ENCODE measurements around the gene LFNG. TPM values are rescaled to one million over a fixed set of nuclear protein-coding genes. Genes with fewer than 3 reads are reported as not detected.

The LFNG gene
- total RNA-seq, 5 donors from 2014 or later (not counting 1 experiment from before 2014, with no cell fraction given) = 110 to 198 (median 182) TPM

- Mint-ChIP-seq H3K36me3 (no peaks in the 10 kb centered on the region), H3K4me3 (no peak overlapping the region), H3K27ac (no peak overlapping the region), H3K9me3 (no peaks in the 10 kb centered on the region), H3K4me1 (peaks cover 30 to 39% (median 31%) of the 10 kb centered on the region in 3 donors), H3K27me3 (no peaks in the 10 kb centered on the region)
- H3K9me3 ChIP-seq = no peaks in the 10 kb centered on the region
- WGBS (ENCODE audit: insufficient coverage) = 98% methylated on average over 9 of the region's 14 CpGs
- H3K27me3 ChIP-seq (replicated peaks in 1 of 2; ENCODE audit: control insufficient read depth in 2 of 2, extremely low read depth in 1 of 2, insufficient read depth in 2 of 2, low read length in 1 of 2) = no peaks in the 10 kb centered on the region
- ATAC-seq (replicated peaks in 1 of 4) (no peak), DNase-seq (no peak)
- ChIA-PET POLR2A (no interaction called here), CTCF (no interaction called here)
- no peaks in the 10 kb centered on the region for H3K36me3 ChIP-seq (ENCODE audit: control insufficient read depth in 2 of 2, extremely low read depth in 1 of 2, insufficient read depth in 1 of 2, low read length in 1 of 2)
- H3K4me1 ChIP-seq (ENCODE audit: control insufficient read depth in 1 of 2, extremely low read depth in 1 of 2, insufficient read depth in 2 of 2, low read length in 2 of 2) = peaks cover 21 to 44% of the 10 kb centered on the region in 2 experiments
- H3K27ac ChIP-seq (ENCODE audit: low read length) = no peak overlapping the region
- no peak overlapping the region for H3K4me3 ChIP-seq (ENCODE audit: control insufficient read depth in 1 of 2, extremely low read depth in 1 of 2, low read length in 1 of 2)
Observed at GRCh38 chr7:2505401-2505800, 14.2 kb upstream of the LFNG start.

- no peak overlapping the region for H3K4me3 ChIP-seq (ENCODE audit: control insufficient read depth in 1 of 2, extremely low read depth in 1 of 2, low read length in 1 of 2)
- peaks cover 40 to 58% (median 49%) of the 10 kb centered on the region in 3 donors for H3K4me1 Mint-ChIP-seq
- ChIA-PET CTCF (interaction anchor here in 1 of 2 donors (0.6 kb wide), 1 partner anchor 110 kb away, joined by 6 read pairs; no protein-coding TSS in a partner anchor), POLR2A (no interaction called here)
- H3K4me1 ChIP-seq (ENCODE audit: control insufficient read depth in 1 of 2, extremely low read depth in 1 of 2, insufficient read depth in 2 of 2, low read length in 2 of 2) = peaks cover 31 to 63% of the 10 kb centered on the region in 2 experiments
- H3K27me3 ChIP-seq (replicated peaks in 1 of 2; ENCODE audit: control insufficient read depth in 2 of 2, extremely low read depth in 1 of 2, insufficient read depth in 2 of 2, low read length in 1 of 2) = no peaks in the 10 kb centered on the region
- no peaks in the 10 kb centered on the region for H3K9me3 ChIP-seq
- H3K36me3 ChIP-seq (ENCODE audit: control insufficient read depth in 2 of 2, extremely low read depth in 1 of 2, insufficient read depth in 1 of 2, low read length in 1 of 2) = no peaks in the 10 kb centered on the region
- H3K9me3 Mint-ChIP-seq = no peaks in the 10 kb centered on the region
- 88% methylated on average over 24 of the region's 26 CpGs for WGBS (ENCODE audit: insufficient coverage)
- no peak for ATAC-seq (replicated peaks in 1 of 4)
- H3K4me3 Mint-ChIP-seq = peak overlapping the region in 1 of 3 donors; percentile 83
- no peaks in the 10 kb centered on the region for H3K36me3 Mint-ChIP-seq
- DNase-seq = no peak
- H3K27ac ChIP-seq (ENCODE audit: low read length) = peak overlapping the region; percentile 92
- H3K27ac Mint-ChIP-seq = no peak overlapping the region
- no peaks in the 10 kb centered on the region for H3K27me3 Mint-ChIP-seq
Observed at GRCh38 chr7:2507208-2507916, 12.2 kb upstream of the LFNG start.

GRCh38 chr7:2507917-2508306, 11.7 kb upstream of the LFNG start:
- no peaks in the 10 kb centered on the region for H3K36me3 ChIP-seq (ENCODE audit: control insufficient read depth in 2 of 2, extremely low read depth in 1 of 2, insufficient read depth in 1 of 2, low read length in 1 of 2)
- no peaks in the 10 kb centered on the region for H3K27me3 ChIP-seq (replicated peaks in 1 of 2; ENCODE audit: control insufficient read depth in 2 of 2, extremely low read depth in 1 of 2, insufficient read depth in 2 of 2, low read length in 1 of 2)
- H3K9me3 ChIP-seq = no peaks in the 10 kb centered on the region
- H3K4me1 ChIP-seq (ENCODE audit: control insufficient read depth in 1 of 2, extremely low read depth in 1 of 2, insufficient read depth in 2 of 2, low read length in 2 of 2) = peaks cover 37 to 68% of the 10 kb centered on the region in 2 experiments
- no peaks in the 10 kb centered on the region for H3K36me3 Mint-ChIP-seq
- H3K4me3 Mint-ChIP-seq = peak overlapping the region; percentile 69 to 83 (median 77)
- 85% methylated on average over 5 of the region's 6 CpGs for WGBS (ENCODE audit: insufficient coverage)
- no peaks in the 10 kb centered on the region for H3K27me3 Mint-ChIP-seq
- peaks cover 46 to 64% (median 54%) of the 10 kb centered on the region in 3 donors for H3K4me1 Mint-ChIP-seq
- POLR2A ChIA-PET = interaction anchor here in 1 of 2 donors (0.9 kb wide), 1 partner anchor 14 kb away, joined by 4 read pairs; no protein-coding TSS in a partner anchor
- no peaks in the 10 kb centered on the region for H3K9me3 Mint-ChIP-seq
- peak overlapping the region; percentile 39 to 97 for H3K27ac Mint-ChIP-seq
- DNase-seq = no peak
- no peak for ATAC-seq (replicated peaks in 1 of 4)
- H3K27ac ChIP-seq (ENCODE audit: low read length) = peak overlapping the region; percentile 92
- CTCF ChIA-PET = no interaction called here
- peak overlapping the region in 1 of 2 donors; percentile 35 for H3K4me3 ChIP-seq (ENCODE audit: control insufficient read depth in 1 of 2, extremely low read depth in 1 of 2, low read length in 1 of 2)

GRCh38 chr7:2508327-2509215, 11.0 kb upstream of the LFNG start:
- 3% methylated on average over 39 of the region's 43 CpGs for WGBS (ENCODE audit: insufficient coverage)
- H3K4me3 ChIP-seq (ENCODE audit: control insufficient read depth in 1 of 2, extremely low read depth in 1 of 2, low read length in 1 of 2) = peak overlapping the region; percentile 35 to 41

GRCh38 chr7:2509298-2509906, 10.2 kb upstream of the LFNG start:
- peak overlapping the region; percentile 35 to 41 for H3K4me3 ChIP-seq (ENCODE audit: control insufficient read depth in 1 of 2, extremely low read depth in 1 of 2, low read length in 1 of 2)
- no peaks in the 10 kb centered on the region for H3K9me3 ChIP-seq
- no peaks in the 10 kb centered on the region for H3K36me3 Mint-ChIP-seq
- no peak for DNase-seq
- H3K4me1 ChIP-seq (ENCODE audit: control insufficient read depth in 1 of 2, extremely low read depth in 1 of 2, insufficient read depth in 2 of 2, low read length in 2 of 2) = peaks cover 40 to 69% of the 10 kb centered on the region in 2 experiments
- no peaks in the 10 kb centered on the region for H3K9me3 Mint-ChIP-seq
- H3K27ac Mint-ChIP-seq = peak overlapping the region in 1 of 2 donors; percentile 97
- no peaks in the 10 kb centered on the region for H3K36me3 ChIP-seq (ENCODE audit: control insufficient read depth in 2 of 2, extremely low read depth in 1 of 2, insufficient read depth in 1 of 2, low read length in 1 of 2)
- H3K4me1 Mint-ChIP-seq = peaks cover 53 to 69% (median 62%) of the 10 kb centered on the region in 3 donors
- CTCF ChIA-PET = no interaction called here
- ATAC-seq (replicated peaks in 1 of 4) = no peak
- 66% methylated on average over 16 of the region's 23 CpGs for WGBS (ENCODE audit: insufficient coverage)
- H3K27me3 Mint-ChIP-seq = no peaks in the 10 kb centered on the region
- no peaks in the 10 kb centered on the region for H3K27me3 ChIP-seq (replicated peaks in 1 of 2; ENCODE audit: control insufficient read depth in 2 of 2, extremely low read depth in 1 of 2, insufficient read depth in 2 of 2, low read length in 1 of 2)
- H3K4me3 Mint-ChIP-seq = peak overlapping the region; percentile 69 to 83 (median 77)
- H3K27ac ChIP-seq (ENCODE audit: low read length) = peak overlapping the region; percentile 92
- POLR2A ChIA-PET = interaction anchor here in 1 of 2 donors (0.6 to 0.7 kb wide), 2 partner anchors 20 to 582 kb away, joined by 3 read pairs; no protein-coding TSS in a partner anchor

More at GRCh38 chr7:2508327-2509215, 11.0 kb upstream of the LFNG start:
- Mint-ChIP-seq H3K36me3 (no peaks in the 10 kb centered on the region), H3K27me3 (no peaks in the 10 kb centered on the region), H3K9me3 (no peaks in the 10 kb centered on the region), H3K27ac (peak overlapping the region in 1 of 2 donors; percentile 97), H3K4me3 (peak overlapping the region; percentile 69 to 83 (median 77)), H3K4me1 (peaks cover 52 to 66% (median 58%) of the 10 kb centered on the region in 3 donors)
- ChIA-PET CTCF (no interaction called here), POLR2A (interaction anchor here in 1 of 2 donors (0.6 to 0.9 kb wide), 3 partner anchors 14 to 581 kb away, joined by 3 to 4 read pairs (median 3); no protein-coding TSS in a partner anchor)
- Histone ChIP-seq H3K27ac (ENCODE audit: low read length) (peak overlapping the region; percentile 92), H3K9me3 (no peaks in the 10 kb centered on the region), H3K4me1 (ENCODE audit: control insufficient read depth in 1 of 2, extremely low read depth in 1 of 2, insufficient read depth in 2 of 2, low read length in 2 of 2) (peaks cover 40 to 68% of the 10 kb centered on the region in 2 experiments), H3K36me3 (ENCODE audit: control insufficient read depth in 2 of 2, extremely low read depth in 1 of 2, insufficient read depth in 1 of 2, low read length in 1 of 2) (no peaks in the 10 kb centered on the region), H3K27me3 (replicated peaks in 1 of 2; ENCODE audit: control insufficient read depth in 2 of 2, extremely low read depth in 1 of 2, insufficient read depth in 2 of 2, low read length in 1 of 2) (no peaks in the 10 kb centered on the region)
- DNase-seq = peak; percentile 73 to 93 (median 87)
- ATAC-seq (replicated peaks in 1 of 4) = peak; percentile 65 to 79 (median 68)
